NOMO-1 (cell line): ENCODE data around the gene DCXR.

Source experiments
- DNase-seq, 2 experiments: peaks; one replicate each; lab custom pipeline; 2025; ENCODE audit not compliant: unreplicated experiment in 2 of 2; lab: John Stamatoyannopoulos, UW

Gene DCXR

GRCh38 chr17:82013772-82014321, 23.6 kb downstream of the DCXR start:
- DNase-seq, result no peak

- no peak for DNase-seq
These were observed 24.2 kb downstream of the DCXR start for GRCh38 chr17:82013341-82013740.

GRCh38 chr17:82012640-82013295, 24.7 kb downstream of the DCXR start:
- DNase-seq, result no peak

- no peak for DNase-seq
These were observed 25.2 kb downstream of the DCXR start for GRCh38 chr17:82012261-82012639.

GRCh38 chr17:82011617-82012187, 25.8 kb downstream of the DCXR start:
- no peak for DNase-seq

- no peak for DNase-seq
These were observed 26.6 kb downstream of the DCXR start for GRCh38 chr17:82010575-82011525.

- DNase-seq, result no peak
These were observed 28.1 kb downstream of the DCXR start for GRCh38 chr17:82009413-82009812.

- DNase-seq, result no peak
These were observed 28.5 kb downstream of the DCXR start for GRCh38 chr17:82008941-82009405.

- DNase-seq, result no peak
These were observed 29.1 kb downstream of the DCXR start for GRCh38 chr17:82008258-82008940.

- no peak for DNase-seq
These were observed 29.8 kb downstream of the DCXR start for GRCh38 chr17:82007495-82008257.

- no peak for DNase-seq
These were observed 30.3 kb downstream of the DCXR start for GRCh38 chr17:82007228-82007494.

GRCh38 chr17:82006468-82007227, 30.8 kb downstream of the DCXR start:
- DNase-seq, result no peak

GRCh38 chr17:82005701-82006348, 31.7 kb downstream of the DCXR start:
- DNase-seq, result no peak

- no peak for DNase-seq
These were observed 32.7 kb downstream of the DCXR start for GRCh38 chr17:82004517-82005455.

GRCh38 chr17:82003411-82004381, 33.8 kb downstream of the DCXR start:
- DNase-seq, result no peak

GRCh38 chr17:82001571-82002056, 35.9 kb downstream of the DCXR start:
- no peak for DNase-seq
